ENCODE results near the gene FUNDC2.

FUNDC2 gene

GRCh38 chrX:155070663-155070974 lies 44.0 kb downstream of the FUNDC2 start:
- DNase-seq = no peak

GRCh38 chrX:155070975-155071693 lies 44.5 kb downstream of the FUNDC2 start, which contains the start of the genes BRCC3, CMC4 and MTCP1:
Gene BRCC3 (plus strand): TSS chrX:155071508. CDS start chrX:155071528, 20 bp downstream.
Gene CMC4 (minus strand): TSS chrX:155071136. CDS start chrX:155064023, 7,113 bp downstream.
Gene MTCP1 (minus strand): TSS chrX:155071136. CDS start chrX:155066010, 5,126 bp downstream.
- peak; percentile 79 for DNase-seq

GRCh38 chrX:155071694-155072280 lies 45.1 kb downstream of the FUNDC2 start:
- peak; percentile 35 for DNase-seq

- peak; percentile 36 for DNase-seq
Measured at GRCh38 chrX:155086202-155086840, 59.7 kb downstream of the FUNDC2 start.

- DNase-seq = no peak
Measured at GRCh38 chrX:155086961-155087735, 60.5 kb downstream of the FUNDC2 start.

GRCh38 chrX:155094468-155095061 lies 67.9 kb downstream of the FUNDC2 start:
- DNase-seq = peak; percentile 32

- no peak for DNase-seq
Measured at GRCh38 chrX:155105919-155106318, 79.3 kb downstream of the FUNDC2 start.

- DNase-seq = no peak
Measured at GRCh38 chrX:155108427-155108826, 81.8 kb downstream of the FUNDC2 start.

All from inflammatory macrophage treated with lipopolysaccharide for 4 hours (primary cell).